ENCODE measurements around the gene MACROD2.

Gene MACROD2

GRCh38 chr20:15895560-15896084 lies 1900.3 kb downstream of the MACROD2 start:
- peak overlapping the region; percentile 63 for H3K27ac Mint-ChIP-seq
- no peak overlapping the region for H3K4me3 Mint-ChIP-seq
- H3K36me3 Mint-ChIP-seq (ENCODE audit: low read depth) = no peaks in the 10 kb centered on the region
- H3K27me3 Mint-ChIP-seq = no peaks in the 10 kb centered on the region
- peaks cover 22% of the 10 kb centered on the region for H3K4me1 Mint-ChIP-seq (ENCODE audit: low read depth)
- peaks cover 10% of the 10 kb centered on the region for H3K9me3 Mint-ChIP-seq

GRCh38 chr20:15899967-15900366 lies 1904.7 kb downstream of the MACROD2 start:
- Mint-ChIP-seq H3K36me3 (ENCODE audit: low read depth) (peaks cover 9% of the 10 kb centered on the region), H3K4me3 (no peak overlapping the region), H3K4me1 (ENCODE audit: low read depth) (peaks cover 13% of the 10 kb centered on the region), H3K27ac (no peak overlapping the region), H3K9me3 (peaks cover 14% of the 10 kb centered on the region), H3K27me3 (no peaks in the 10 kb centered on the region)

- H3K27me3 Mint-ChIP-seq = no peaks in the 10 kb centered on the region
- no peak overlapping the region for H3K4me3 Mint-ChIP-seq
- no peak overlapping the region for H3K27ac Mint-ChIP-seq
- peaks cover 14% of the 10 kb centered on the region for H3K9me3 Mint-ChIP-seq
- peaks cover 9% of the 10 kb centered on the region for H3K4me1 Mint-ChIP-seq (ENCODE audit: low read depth)
- peaks cover 9% of the 10 kb centered on the region for H3K36me3 Mint-ChIP-seq (ENCODE audit: low read depth)
Measured at GRCh38 chr20:15900443-15900842, 1905.1 kb downstream of the MACROD2 start.

- H3K4me3 Mint-ChIP-seq = no peak overlapping the region
- H3K27ac Mint-ChIP-seq = no peak overlapping the region
- no peaks in the 10 kb centered on the region for H3K27me3 Mint-ChIP-seq
- H3K9me3 Mint-ChIP-seq = peaks cover 18% of the 10 kb centered on the region
- no peaks in the 10 kb centered on the region for H3K4me1 Mint-ChIP-seq (ENCODE audit: low read depth)
- H3K36me3 Mint-ChIP-seq (ENCODE audit: low read depth) = peaks cover 9% of the 10 kb centered on the region
Measured at GRCh38 chr20:15902493-15902892, 1907.2 kb downstream of the MACROD2 start.

- peaks cover 24% of the 10 kb centered on the region for H3K9me3 Mint-ChIP-seq
- H3K36me3 Mint-ChIP-seq (ENCODE audit: low read depth) = peaks cover 9% of the 10 kb centered on the region
- no peak overlapping the region for H3K4me3 Mint-ChIP-seq
- no peaks in the 10 kb centered on the region for H3K4me1 Mint-ChIP-seq (ENCODE audit: low read depth)
- no peak overlapping the region for H3K27ac Mint-ChIP-seq
- H3K27me3 Mint-ChIP-seq = no peaks in the 10 kb centered on the region
Measured at GRCh38 chr20:15905661-15906060, 1910.3 kb downstream of the MACROD2 start.

GRCh38 chr20:15909995-15910394 lies 1914.7 kb downstream of the MACROD2 start:
- H3K27me3 Mint-ChIP-seq = no peaks in the 10 kb centered on the region
- no peak overlapping the region for H3K27ac Mint-ChIP-seq
- H3K9me3 Mint-ChIP-seq = peaks cover 14% of the 10 kb centered on the region
- no peaks in the 10 kb centered on the region for H3K36me3 Mint-ChIP-seq (ENCODE audit: low read depth)
- H3K4me1 Mint-ChIP-seq (ENCODE audit: low read depth) = no peaks in the 10 kb centered on the region
- H3K4me3 Mint-ChIP-seq = no peak overlapping the region

- Mint-ChIP-seq H3K4me1 (ENCODE audit: low read depth) (no peaks in the 10 kb centered on the region), H3K4me3 (no peak overlapping the region), H3K9me3 (peaks cover 12% of the 10 kb centered on the region), H3K27me3 (no peaks in the 10 kb centered on the region), H3K36me3 (ENCODE audit: low read depth) (no peaks in the 10 kb centered on the region), H3K27ac (no peak overlapping the region)
Measured at GRCh38 chr20:15911581-15911980, 1916.3 kb downstream of the MACROD2 start.

GRCh38 chr20:15913391-15914025 lies 1918.2 kb downstream of the MACROD2 start:
- Mint-ChIP-seq H3K4me1 (ENCODE audit: low read depth) (no peaks in the 10 kb centered on the region), H3K36me3 (ENCODE audit: low read depth) (no peaks in the 10 kb centered on the region)

GRCh38 chr20:15916623-15917022 lies 1921.3 kb downstream of the MACROD2 start:
- Mint-ChIP-seq H3K27ac (no peak overlapping the region), H3K9me3 (peaks cover 6% of the 10 kb centered on the region), H3K27me3 (no peaks in the 10 kb centered on the region), H3K4me1 (ENCODE audit: low read depth) (peaks cover 8% of the 10 kb centered on the region), H3K36me3 (ENCODE audit: low read depth) (no peaks in the 10 kb centered on the region), H3K4me3 (no peak overlapping the region)

More at GRCh38 chr20:15913391-15914025, 1918.2 kb downstream of the MACROD2 start:
- no peak overlapping the region for H3K4me3 Mint-ChIP-seq
- no peak overlapping the region for H3K27ac Mint-ChIP-seq
- H3K27me3 Mint-ChIP-seq = no peaks in the 10 kb centered on the region
- peaks cover 6% of the 10 kb centered on the region for H3K9me3 Mint-ChIP-seq

GRCh38 chr20:15917283-15917682 lies 1922.0 kb downstream of the MACROD2 start:
- H3K27me3 Mint-ChIP-seq = no peaks in the 10 kb centered on the region
- no peak overlapping the region for H3K4me3 Mint-ChIP-seq
- H3K9me3 Mint-ChIP-seq = peaks cover 6% of the 10 kb centered on the region
- no peak overlapping the region for H3K27ac Mint-ChIP-seq
- no peaks in the 10 kb centered on the region for H3K36me3 Mint-ChIP-seq (ENCODE audit: low read depth)
- H3K4me1 Mint-ChIP-seq (ENCODE audit: low read depth) = peaks cover 8% of the 10 kb centered on the region

- peaks cover 6% of the 10 kb centered on the region for H3K9me3 Mint-ChIP-seq
Measured at GRCh38 chr20:15918631-15919030, 1923.3 kb downstream of the MACROD2 start.

GRCh38 chr20:15919118-15919517 lies 1923.8 kb downstream of the MACROD2 start:
- Mint-ChIP-seq H3K27me3 (no peaks in the 10 kb centered on the region), H3K9me3 (peaks cover 9% of the 10 kb centered on the region), H3K36me3 (ENCODE audit: low read depth) (no peaks in the 10 kb centered on the region), H3K4me1 (ENCODE audit: low read depth) (peaks cover 8% of the 10 kb centered on the region), H3K27ac (no peak overlapping the region), H3K4me3 (no peak overlapping the region)

More at GRCh38 chr20:15918631-15919030, 1923.3 kb downstream of the MACROD2 start:
- Mint-ChIP-seq H3K36me3 (ENCODE audit: low read depth) (no peaks in the 10 kb centered on the region), H3K4me3 (no peak overlapping the region), H3K27me3 (no peaks in the 10 kb centered on the region), H3K4me1 (ENCODE audit: low read depth) (peaks cover 8% of the 10 kb centered on the region), H3K27ac (no peak overlapping the region)

- peaks cover 8% of the 10 kb centered on the region for H3K4me1 Mint-ChIP-seq (ENCODE audit: low read depth)
Measured at GRCh38 chr20:15921930-15922329, 1926.6 kb downstream of the MACROD2 start.

GRCh38 chr20:15922556-15922955 lies 1927.2 kb downstream of the MACROD2 start:
- H3K36me3 Mint-ChIP-seq (ENCODE audit: low read depth) = no peaks in the 10 kb centered on the region
- no peak overlapping the region for H3K4me3 Mint-ChIP-seq
- H3K27ac Mint-ChIP-seq = no peak overlapping the region
- H3K27me3 Mint-ChIP-seq = peaks cover 5% of the 10 kb centered on the region
- H3K4me1 Mint-ChIP-seq (ENCODE audit: low read depth) = peaks cover 8% of the 10 kb centered on the region
- peaks cover 23% of the 10 kb centered on the region for H3K9me3 Mint-ChIP-seq

More at GRCh38 chr20:15921930-15922329, 1926.6 kb downstream of the MACROD2 start:
- Mint-ChIP-seq H3K36me3 (ENCODE audit: low read depth) (no peaks in the 10 kb centered on the region), H3K4me3 (no peak overlapping the region), H3K27me3 (peaks cover 5% of the 10 kb centered on the region), H3K27ac (no peak overlapping the region), H3K9me3 (peaks cover 23% of the 10 kb centered on the region)

GRCh38 chr20:15923030-15923776 lies 1927.9 kb downstream of the MACROD2 start:
- H3K27ac Mint-ChIP-seq = no peak overlapping the region
- H3K9me3 Mint-ChIP-seq = peaks cover 23% of the 10 kb centered on the region
- peaks cover 8% of the 10 kb centered on the region for H3K4me1 Mint-ChIP-seq (ENCODE audit: low read depth)
- no peak overlapping the region for H3K4me3 Mint-ChIP-seq
- peaks cover 5% of the 10 kb centered on the region for H3K27me3 Mint-ChIP-seq
- no peaks in the 10 kb centered on the region for H3K36me3 Mint-ChIP-seq (ENCODE audit: low read depth)
